Stimulated activated memory B cell treated with anti-CD40 and anti-IgM and Interleukin-4, amounts not matched to agents 10 μg/mL and 1 μg/mL and 100 μg/mL, for 72 hours (primary cell): ENCODE data around the gene PSTK.

ENCODE experiments used
- ATAC-seq: fragments of 150-1000 bp; cut with Tn5 transposase; 2 replicates; pipeline ENCODE4 v1.10.0; 2021
- H3K27ac Mint-ChIP-seq: one replicate; pipeline ENCODE4 v1.8.0; 2022; ENCODE audit warnings: mild to moderate bottlenecking, mixed read lengths
- H3K27me3 Mint-ChIP-seq: one replicate; pipeline ENCODE4 v1.8.0; 2022; ENCODE audit warnings: mixed read lengths
- H3K36me3 Mint-ChIP-seq: one replicate; pipeline ENCODE4 v1.8.0; 2022; ENCODE audit warnings: mixed read lengths
- H3K4me1 Mint-ChIP-seq: one replicate; pipeline ENCODE4 v1.8.0; 2022; ENCODE audit warnings: mixed read lengths
- H3K4me3 Mint-ChIP-seq: one replicate; pipeline ENCODE4 v1.8.0; 2022; ENCODE audit warnings: mild to moderate bottlenecking, moderate library complexity, mixed read lengths
- H3K9me3 Mint-ChIP-seq: one replicate; pipeline ENCODE4 v1.8.0; 2022; ENCODE audit warnings: mixed read lengths

The PSTK gene

GRCh38 chr10:123024540-123024939 is 44.3 kb downstream of the PSTK start:
- Mint-ChIP-seq H3K4me1 (peaks cover 12% of the 10 kb centered on the region), H3K9me3 (no peaks in the 10 kb centered on the region), H3K36me3 (peaks cover 5% of the 10 kb centered on the region), H3K27ac (no peak overlapping the region), H3K27me3 (no peaks in the 10 kb centered on the region), H3K4me3 (no peak overlapping the region)
- no peak for ATAC-seq

GRCh38 chr10:123026302-123026701 is 46.1 kb downstream of the PSTK start:
- H3K9me3 Mint-ChIP-seq = no peaks in the 10 kb centered on the region
- ATAC-seq = no peak
- no peak overlapping the region for H3K4me3 Mint-ChIP-seq
- H3K4me1 Mint-ChIP-seq = peaks cover 12% of the 10 kb centered on the region
- peaks cover 6% of the 10 kb centered on the region for H3K36me3 Mint-ChIP-seq
- no peaks in the 10 kb centered on the region for H3K27me3 Mint-ChIP-seq
- no peak overlapping the region for H3K27ac Mint-ChIP-seq

GRCh38 chr10:123027861-123028260 is 47.7 kb downstream of the PSTK start:
- H3K27me3 Mint-ChIP-seq = no peaks in the 10 kb centered on the region
- no peak overlapping the region for H3K27ac Mint-ChIP-seq
- no peak overlapping the region for H3K4me3 Mint-ChIP-seq
- no peaks in the 10 kb centered on the region for H3K9me3 Mint-ChIP-seq
- peaks cover 12% of the 10 kb centered on the region for H3K4me1 Mint-ChIP-seq
- ATAC-seq = no peak
- H3K36me3 Mint-ChIP-seq = peaks cover 6% of the 10 kb centered on the region

GRCh38 chr10:123031124-123031523 is 50.9 kb downstream of the PSTK start:
- H3K4me3 Mint-ChIP-seq = no peak overlapping the region
- H3K27me3 Mint-ChIP-seq = no peaks in the 10 kb centered on the region
- peaks cover 5% of the 10 kb centered on the region for H3K4me1 Mint-ChIP-seq
- ATAC-seq = no peak
- peaks cover 22% of the 10 kb centered on the region for H3K36me3 Mint-ChIP-seq
- H3K27ac Mint-ChIP-seq = no peak overlapping the region
- H3K9me3 Mint-ChIP-seq = no peaks in the 10 kb centered on the region

GRCh38 chr10:123034332-123034731 is 54.1 kb downstream of the PSTK start:
- ATAC-seq = no peak
- Mint-ChIP-seq H3K27ac (no peak overlapping the region), H3K9me3 (no peaks in the 10 kb centered on the region), H3K36me3 (peaks cover 26% of the 10 kb centered on the region), H3K27me3 (no peaks in the 10 kb centered on the region), H3K4me3 (no peak overlapping the region), H3K4me1 (no peaks in the 10 kb centered on the region)

GRCh38 chr10:123035467-123036086 is 55.4 kb downstream of the PSTK start:
- H3K27ac Mint-ChIP-seq = no peak overlapping the region
- no peak for ATAC-seq
- H3K27me3 Mint-ChIP-seq = no peaks in the 10 kb centered on the region
- no peak overlapping the region for H3K4me3 Mint-ChIP-seq
- peaks cover 22% of the 10 kb centered on the region for H3K36me3 Mint-ChIP-seq
- H3K4me1 Mint-ChIP-seq = no peaks in the 10 kb centered on the region
- no peaks in the 10 kb centered on the region for H3K9me3 Mint-ChIP-seq

- Mint-ChIP-seq H3K4me3 (no peak overlapping the region), H3K4me1 (no peaks in the 10 kb centered on the region), H3K27me3 (no peaks in the 10 kb centered on the region), H3K36me3 (peaks cover 22% of the 10 kb centered on the region), H3K27ac (no peak overlapping the region), H3K9me3 (no peaks in the 10 kb centered on the region)
- no peak for ATAC-seq
These were observed 58.8 kb downstream of the PSTK start for GRCh38 chr10:123038782-123039631.

- Mint-ChIP-seq H3K27me3 (no peaks in the 10 kb centered on the region), H3K9me3 (no peaks in the 10 kb centered on the region), H3K36me3 (peaks cover 17% of the 10 kb centered on the region), H3K27ac (no peak overlapping the region), H3K4me1 (no peaks in the 10 kb centered on the region), H3K4me3 (no peak overlapping the region)
- ATAC-seq = no peak
These were observed 59.4 kb downstream of the PSTK start for GRCh38 chr10:123039632-123039930.
